Activated CD4-positive, alpha-beta T cell treated with anti-CD3 and anti-CD28 coated beads, Interleukin-2, amount 50 U/mL, for 24 hours (primary cell): ENCODE measurements around the gene TNIP2.

Source experiments
- DNase-seq, 2 donors: peaks; one replicate each; pipeline ENCODE4 v3.0.0-alpha.2; 2020; ENCODE audit warnings: low read depth in 1 of 2, low spot score in 1 of 2

TNIP2 gene

GRCh38 chr4:2755821-2756690, at the start of gene TNIP2:
Gene TNIP2, minus strand, starts transcription at chr4:2756336. Its CDS starts 47 bp downstream, at chr4:2756289.
- peak; percentile 64 to 68 for DNase-seq

GRCh38 chr4:2804973-2805501, 48.9 kb upstream of the TNIP2 start:
- no peak for DNase-seq

- DNase-seq = no peak
Observed at GRCh38 chr4:2804449-2804972, 48.4 kb upstream of the TNIP2 start.

- DNase-seq = no peak
Observed at GRCh38 chr4:2803624-2804448, 47.7 kb upstream of the TNIP2 start.

GRCh38 chr4:2802618-2803531, 46.7 kb upstream of the TNIP2 start:
- DNase-seq = no peak

GRCh38 chr4:2800691-2801596, 44.8 kb upstream of the TNIP2 start:
- DNase-seq = no peak

- DNase-seq = no peak
Observed at GRCh38 chr4:2799971-2800690, 44.0 kb upstream of the TNIP2 start.

- DNase-seq = no peak
Observed at GRCh38 chr4:2799224-2799911, 43.2 kb upstream of the TNIP2 start.

- DNase-seq = no peak
Observed at GRCh38 chr4:2798399-2799223, 42.5 kb upstream of the TNIP2 start.

GRCh38 chr4:2797545-2798305, 41.6 kb upstream of the TNIP2 start:
- DNase-seq = no peak

- no peak for DNase-seq
Observed at GRCh38 chr4:2796849-2797544, 40.9 kb upstream of the TNIP2 start.

- DNase-seq = no peak
Observed at GRCh38 chr4:2795893-2796848, 40.0 kb upstream of the TNIP2 start.

GRCh38 chr4:2795300-2795892, 39.3 kb upstream of the TNIP2 start:
- no peak for DNase-seq

- DNase-seq = no peak
Observed at GRCh38 chr4:2794486-2795299, 38.6 kb upstream of the TNIP2 start.
